ENCODE measurements around the gene KIFC1.
"Not testable (repeated sequence)": the region's sequence is repeated elsewhere in the genome, so short reads cannot be mapped to it uniquely, and the experiment has no call there.

Gene KIFC1

DNA sequence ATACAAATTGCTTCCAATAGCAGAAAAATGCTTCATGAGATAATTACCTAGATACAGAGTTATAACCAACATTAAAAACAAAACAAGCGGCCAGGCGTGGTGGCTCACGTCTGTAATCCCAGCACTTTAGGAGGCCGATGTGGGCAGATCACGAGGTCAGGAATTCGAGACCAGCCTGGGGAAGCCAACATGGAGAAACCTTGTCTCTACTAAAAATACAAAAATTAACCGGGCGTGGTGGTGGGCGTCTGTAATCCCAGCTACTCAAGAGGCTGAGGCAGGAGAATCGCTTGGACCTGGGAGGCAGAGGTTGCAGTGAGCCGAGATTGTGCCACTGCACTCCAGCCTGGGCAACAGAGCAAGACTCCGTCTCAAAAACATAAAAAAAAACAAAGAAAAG, 28.1 kb upstream of the KIFC1 start:
- H3K27me3 ChIP-seq (ENCODE audit: low read depth, low read length); H3K27ac ChIP-seq (ENCODE audit: low read length); H3K36me3 ChIP-seq (ENCODE audit: control insufficient read depth in 1 of 2, insufficient read depth in 2 of 2, low read length in 2 of 2); H3K4me1 ChIP-seq (ENCODE audit: control insufficient read depth in 1 of 2, insufficient read depth in 2 of 2, low read length in 2 of 2); H3K9me3 ChIP-seq (ENCODE audit: control insufficient read depth in 1 of 2, low read length in 2 of 2); H3K4me3 ChIP-seq (ENCODE audit: low read depth in 1 of 2, low read length in 2 of 2): not testable (repeated sequence)

DNA sequence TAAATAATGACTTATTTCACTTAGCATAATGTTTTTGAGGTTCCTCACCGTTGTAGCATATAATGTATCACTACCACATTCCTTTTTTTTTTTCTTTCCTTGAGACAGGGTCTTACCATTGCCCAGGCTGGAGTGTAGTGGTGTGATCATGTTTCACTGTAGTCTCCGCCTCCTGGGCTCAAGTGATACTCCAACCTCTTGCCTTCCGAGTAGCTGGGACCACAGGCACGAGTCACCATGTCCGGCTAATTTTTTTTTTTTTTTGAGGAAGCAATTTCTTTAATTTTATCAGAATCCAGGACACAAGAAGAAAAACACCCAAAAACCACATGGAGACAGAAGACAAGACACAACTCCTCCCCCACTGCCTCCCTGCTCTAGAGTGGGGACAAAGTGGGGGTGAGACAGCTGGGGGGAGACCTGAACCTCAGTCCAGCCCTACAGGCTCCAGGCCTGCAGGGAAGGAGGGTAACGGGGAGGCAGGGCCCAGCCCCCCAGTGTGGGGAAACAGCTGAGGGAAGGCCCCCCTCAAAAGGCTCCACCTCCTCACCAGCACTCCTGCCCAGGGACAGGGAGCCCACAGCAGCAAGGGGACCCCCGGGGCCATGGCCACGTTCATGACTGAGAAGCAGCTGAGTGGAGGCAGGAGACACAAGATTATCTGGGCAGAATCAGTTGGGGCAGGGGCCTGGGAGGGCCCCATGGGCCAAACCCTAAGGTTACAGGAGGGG, 27.0 kb upstream of the KIFC1 start:
- H3K4me3 ChIP-seq (ENCODE audit: low read depth in 1 of 2, low read length in 2 of 2); H3K27ac ChIP-seq (ENCODE audit: low read length); H3K36me3 ChIP-seq (ENCODE audit: control insufficient read depth in 1 of 2, insufficient read depth in 2 of 2, low read length in 2 of 2); H3K9me3 ChIP-seq (ENCODE audit: control insufficient read depth in 1 of 2, low read length in 2 of 2); H3K27me3 ChIP-seq (ENCODE audit: low read depth, low read length); H3K4me1 ChIP-seq (ENCODE audit: control insufficient read depth in 1 of 2, insufficient read depth in 2 of 2, low read length in 2 of 2): not testable (repeated sequence)

GRCh38 chr6:33365206-33365971, 26.2 kb upstream of the KIFC1 start:
- H3K36me3 ChIP-seq (ENCODE audit: control insufficient read depth in 1 of 2, insufficient read depth in 2 of 2, low read length in 2 of 2); H3K27me3 ChIP-seq (ENCODE audit: low read depth, low read length); H3K4me3 ChIP-seq (ENCODE audit: low read depth in 1 of 2, low read length in 2 of 2); H3K27ac ChIP-seq (ENCODE audit: low read length); H3K4me1 ChIP-seq (ENCODE audit: control insufficient read depth in 1 of 2, insufficient read depth in 2 of 2, low read length in 2 of 2); H3K9me3 ChIP-seq (ENCODE audit: control insufficient read depth in 1 of 2, low read length in 2 of 2): not testable (repeated sequence)

- H3K4me1 ChIP-seq (ENCODE audit: control insufficient read depth in 1 of 2, insufficient read depth in 2 of 2, low read length in 2 of 2): no peaks in the 10 kb centered on the region
- no peaks in the 10 kb centered on the region for H3K27me3 ChIP-seq (ENCODE audit: low read depth, low read length)
- no peaks in the 10 kb centered on the region for H3K9me3 ChIP-seq (ENCODE audit: control insufficient read depth in 1 of 2, low read length in 2 of 2)
- no peak overlapping the region for H3K27ac ChIP-seq (ENCODE audit: low read length)
- H3K36me3 ChIP-seq (ENCODE audit: control insufficient read depth in 1 of 2, insufficient read depth in 2 of 2, low read length in 2 of 2): no peaks in the 10 kb centered on the region
- no peak overlapping the region for H3K4me3 ChIP-seq (ENCODE audit: low read depth in 1 of 2, low read length in 2 of 2)
Observed at GRCh38 chr6:33367009-33367714, 24.5 kb upstream of the KIFC1 start.

DNA sequence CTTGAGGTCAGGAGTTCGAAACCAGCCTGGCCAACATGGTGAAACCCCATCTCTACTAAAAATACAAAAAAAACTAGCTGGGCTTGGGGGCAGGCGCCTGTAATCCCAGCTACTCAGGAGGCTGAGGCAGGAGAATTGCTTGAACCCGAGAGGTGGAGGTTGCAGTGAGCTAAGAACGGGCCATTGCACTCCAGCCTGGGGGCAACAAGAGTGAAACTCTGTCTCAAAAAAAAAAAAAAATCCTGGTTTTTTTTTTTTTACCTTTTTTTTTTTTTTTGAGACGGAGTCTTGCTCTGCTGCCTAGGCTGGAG, 24.0 kb upstream of the KIFC1 start:
- not testable (repeated sequence) for H3K4me3 ChIP-seq (ENCODE audit: low read depth in 1 of 2, low read length in 2 of 2); H3K36me3 ChIP-seq (ENCODE audit: control insufficient read depth in 1 of 2, insufficient read depth in 2 of 2, low read length in 2 of 2); H3K9me3 ChIP-seq (ENCODE audit: control insufficient read depth in 1 of 2, low read length in 2 of 2); H3K27ac ChIP-seq (ENCODE audit: low read length); H3K27me3 ChIP-seq (ENCODE audit: low read depth, low read length); H3K4me1 ChIP-seq (ENCODE audit: control insufficient read depth in 1 of 2, insufficient read depth in 2 of 2, low read length in 2 of 2)

DNA sequence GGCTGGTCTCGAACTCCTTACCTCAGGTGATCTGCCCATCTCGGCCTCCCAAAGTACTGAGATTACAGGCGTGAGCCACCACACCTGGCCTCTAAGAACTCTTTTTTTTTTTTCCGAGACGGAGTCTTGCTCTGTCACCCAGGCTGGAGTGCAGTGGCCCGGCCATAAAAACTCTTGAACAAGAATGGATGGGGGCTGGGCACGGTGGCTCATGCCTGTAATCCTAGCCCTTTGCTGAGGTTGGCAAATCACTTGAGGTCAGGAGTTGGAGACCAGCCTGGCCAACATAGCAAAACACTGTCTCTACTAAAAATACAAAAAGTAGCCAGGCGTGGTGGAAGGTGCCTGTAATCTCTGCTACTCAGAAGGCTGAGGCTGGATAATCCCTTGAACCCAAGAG, 19.7 kb upstream of the KIFC1 start:
- H3K27me3 ChIP-seq (ENCODE audit: low read depth, low read length); H3K27ac ChIP-seq (ENCODE audit: low read length); H3K9me3 ChIP-seq (ENCODE audit: control insufficient read depth in 1 of 2, low read length in 2 of 2); H3K4me3 ChIP-seq (ENCODE audit: low read depth in 1 of 2, low read length in 2 of 2); H3K36me3 ChIP-seq (ENCODE audit: control insufficient read depth in 1 of 2, insufficient read depth in 2 of 2, low read length in 2 of 2): not testable (repeated sequence)
- peaks cover 0 to 20% of the 10 kb centered on the region in 2 donors for H3K4me1 ChIP-seq (ENCODE audit: control insufficient read depth in 1 of 2, insufficient read depth in 2 of 2, low read length in 2 of 2)

DNA sequence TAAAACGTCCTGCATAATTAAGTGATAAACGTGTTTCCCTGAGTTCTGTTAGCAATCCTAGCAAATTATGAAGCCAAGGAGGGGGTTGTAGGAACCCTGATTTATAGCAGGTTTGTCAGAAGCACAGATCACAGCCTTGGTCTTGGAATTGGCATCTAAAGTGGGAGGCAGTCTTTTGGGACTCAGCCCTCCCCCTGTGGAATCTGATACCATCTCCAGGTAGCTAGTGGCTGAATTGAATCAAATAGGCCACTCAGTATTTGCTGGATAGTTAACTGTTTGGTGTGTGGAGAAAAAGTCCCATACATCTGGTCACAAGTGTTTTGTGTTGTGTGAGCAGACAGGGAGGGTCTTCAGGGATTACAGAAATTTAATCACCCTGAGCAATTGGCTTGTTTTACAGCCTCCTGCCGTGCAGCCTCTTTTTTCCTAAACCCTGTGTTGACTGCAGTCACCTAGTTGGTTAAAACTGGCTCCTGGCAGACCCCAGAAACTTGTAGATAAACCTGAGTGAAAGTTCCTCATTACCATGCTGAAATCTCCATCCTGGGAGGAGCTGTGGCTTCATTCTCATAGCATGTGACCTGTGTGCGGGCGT, 19.0 kb upstream of the KIFC1 start:
- Histone ChIP-seq H3K36me3 (ENCODE audit: control insufficient read depth in 1 of 2, insufficient read depth in 2 of 2, low read length in 2 of 2) (no peaks in the 10 kb centered on the region), H3K27ac (ENCODE audit: low read length) (no peak overlapping the region), H3K27me3 (ENCODE audit: low read depth, low read length) (no peaks in the 10 kb centered on the region), H3K4me1 (ENCODE audit: control insufficient read depth in 1 of 2, insufficient read depth in 2 of 2, low read length in 2 of 2) (peaks cover 0 to 20% of the 10 kb centered on the region in 2 donors), H3K9me3 (ENCODE audit: control insufficient read depth in 1 of 2, low read length in 2 of 2) (no peaks in the 10 kb centered on the region), H3K4me3 (ENCODE audit: low read depth in 1 of 2, low read length in 2 of 2) (no peak overlapping the region)

- H3K4me3 ChIP-seq (ENCODE audit: low read depth in 1 of 2, low read length in 2 of 2): no peak overlapping the region
- H3K36me3 ChIP-seq (ENCODE audit: control insufficient read depth in 1 of 2, insufficient read depth in 2 of 2, low read length in 2 of 2): no peaks in the 10 kb centered on the region
- H3K4me1 ChIP-seq (ENCODE audit: control insufficient read depth in 1 of 2, insufficient read depth in 2 of 2, low read length in 2 of 2): peaks cover 0 to 20% of the 10 kb centered on the region in 2 donors
- no peaks in the 10 kb centered on the region for H3K9me3 ChIP-seq (ENCODE audit: control insufficient read depth in 1 of 2, low read length in 2 of 2)
- H3K27ac ChIP-seq (ENCODE audit: low read length): no peak overlapping the region
- no peaks in the 10 kb centered on the region for H3K27me3 ChIP-seq (ENCODE audit: low read depth, low read length)
Observed at GRCh38 chr6:33373960-33374910, 17.4 kb upstream of the KIFC1 start.

- Histone ChIP-seq H3K4me3 (ENCODE audit: low read depth in 1 of 2, low read length in 2 of 2) (no peak overlapping the region), H3K27ac (ENCODE audit: low read length) (no peak overlapping the region), H3K36me3 (ENCODE audit: control insufficient read depth in 1 of 2, insufficient read depth in 2 of 2, low read length in 2 of 2) (no peaks in the 10 kb centered on the region), H3K9me3 (ENCODE audit: control insufficient read depth in 1 of 2, low read length in 2 of 2) (no peaks in the 10 kb centered on the region), H3K27me3 (ENCODE audit: low read depth, low read length) (no peaks in the 10 kb centered on the region), H3K4me1 (ENCODE audit: control insufficient read depth in 1 of 2, insufficient read depth in 2 of 2, low read length in 2 of 2) (peaks cover 0 to 20% of the 10 kb centered on the region in 2 donors)
Observed at GRCh38 chr6:33375143-33375671, 16.4 kb upstream of the KIFC1 start.

DNA sequence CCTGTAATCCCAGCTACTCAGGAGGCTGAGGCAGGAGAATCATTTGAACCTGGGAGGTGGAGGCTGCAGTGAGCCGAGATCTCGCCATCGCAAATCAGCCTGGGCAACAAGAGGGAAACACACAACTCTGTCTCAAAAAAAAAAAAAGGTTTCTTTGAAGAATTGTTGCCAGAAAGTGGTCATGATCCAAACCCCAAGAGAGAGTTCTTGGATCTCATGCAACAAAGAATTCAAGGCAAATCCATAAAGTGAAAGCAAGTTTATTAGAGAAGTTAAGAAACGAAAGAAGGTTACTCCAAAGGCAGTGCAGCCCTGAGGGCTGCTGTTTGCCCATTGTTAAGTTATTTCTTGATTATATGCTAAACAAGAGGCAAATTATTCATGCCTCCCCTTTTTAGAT, 14.5 kb upstream of the KIFC1 start:
- H3K27me3 ChIP-seq (ENCODE audit: low read depth, low read length): no peaks in the 10 kb centered on the region
- no peaks in the 10 kb centered on the region for H3K36me3 ChIP-seq (ENCODE audit: control insufficient read depth in 1 of 2, insufficient read depth in 2 of 2, low read length in 2 of 2)
- no peak overlapping the region for H3K4me3 ChIP-seq (ENCODE audit: low read depth in 1 of 2, low read length in 2 of 2)
- no peaks in the 10 kb centered on the region for H3K9me3 ChIP-seq (ENCODE audit: control insufficient read depth in 1 of 2, low read length in 2 of 2)
- H3K27ac ChIP-seq (ENCODE audit: low read length): no peak overlapping the region
- H3K4me1 ChIP-seq (ENCODE audit: control insufficient read depth in 1 of 2, insufficient read depth in 2 of 2, low read length in 2 of 2): peaks cover 0 to 20% of the 10 kb centered on the region in 2 donors

All from muscle layer of duodenum (tissue), 2 donors.